Trophoblast cell (in vitro differentiated cells and primary cell): ENCODE measurements around the gene STK16.

Source experiments
- DNase-seq, 2 donors: peaks; one replicate each; pipeline ENCODE4 v3.0.0-alpha.2; 2016
- H2AFZ ChIP-seq: 2 replicates; pipeline ENCODE4 v1.6.1; 2013; ENCODE audit warnings: low read length, moderate library complexity, mild to moderate bottlenecking; ENCODE audit not compliant: insufficient read depth, poor library complexity
- H2AK5ac ChIP-seq: 2 replicates; pipeline ENCODE4 v1.6.1; 2013; ENCODE audit warnings: mild to moderate bottlenecking, low read length
- H2BK120ac ChIP-seq: 2 replicates; pipeline ENCODE4 v1.6.1; 2013; ENCODE audit warnings: low read length, mild to moderate bottlenecking, moderate library complexity; ENCODE audit not compliant: insufficient read depth, poor library complexity
- H2BK12ac ChIP-seq: 2 replicates; pipeline ENCODE4 v1.6.1; 2013; ENCODE audit warnings: mild to moderate bottlenecking, low read length, moderate library complexity
- H2BK5ac ChIP-seq: 2 replicates; pipeline ENCODE4 v1.6.1; 2013; ENCODE audit warnings: low read length, low read depth, moderate library complexity, mild to moderate bottlenecking; ENCODE audit not compliant: poor library complexity
- H3K14ac ChIP-seq: 2 replicates; pipeline ENCODE4 v1.6.1; 2013; ENCODE audit warnings: mild to moderate bottlenecking, low read length
- H3K18ac ChIP-seq: 2 replicates; pipeline ENCODE4 v1.6.1; 2013; ENCODE audit warnings: mild to moderate bottlenecking, low read length
- H3K23ac ChIP-seq: 2 replicates; pipeline ENCODE4 v1.6.1; 2013; ENCODE audit warnings: low read length
- H3K27ac ChIP-seq: 2 replicates; pipeline ENCODE4 v1.5.1; 2013; ENCODE audit warnings: low read depth, mild to moderate bottlenecking, inconsistent platforms, low read length, moderate library complexity
- H3K27me3 ChIP-seq: 2 replicates; pipeline ENCODE4 v1.6.1; 2013; ENCODE audit warnings: inconsistent platforms, mild to moderate bottlenecking, low read length, moderate library complexity; ENCODE audit not compliant: insufficient read depth
- H3K36me3 ChIP-seq, 2 experiments: 1 replicate in 1 of 2; 2 replicates in 1 of 2; pipeline ENCODE4 v1.6.1; 2013; ENCODE audit warnings: low read length in 2 of 2, mild to moderate bottlenecking in 2 of 2, moderate library complexity in 1 of 2; ENCODE audit not compliant: insufficient read depth in 2 of 2, control insufficient read depth in 1 of 2
- H3K4ac ChIP-seq: 2 replicates; pipeline ENCODE4 v1.6.1; 2013; ENCODE audit warnings: low read depth, mild to moderate bottlenecking, low read length, moderate library complexity
- H3K4me1 ChIP-seq, 2 experiments: 1 replicate in 1 of 2; 2 replicates in 1 of 2; pipeline ENCODE4 v1.6.1; 2013; ENCODE audit warnings: low read length in 2 of 2, mild to moderate bottlenecking in 2 of 2, moderate library complexity in 1 of 2; ENCODE audit not compliant: insufficient read depth in 2 of 2, control insufficient read depth in 1 of 2
- H3K4me2 ChIP-seq: 2 replicates; pipeline ENCODE4 v1.6.1; 2013; ENCODE audit warnings: inconsistent platforms, mild to moderate bottlenecking, low read length, moderate library complexity
- H3K4me3 ChIP-seq: 2 replicates; pipeline ENCODE4 v1.5.1; 2013; ENCODE audit warnings: mild to moderate bottlenecking, low read depth, low read length, inconsistent platforms
- H3K79me1 ChIP-seq: one replicate; pipeline ENCODE4 v1.6.1; 2013; ENCODE audit warnings: low read length
- H3K79me2 ChIP-seq: 2 replicates; pipeline ENCODE4 v1.6.1; 2013; ENCODE audit warnings: low read length, mild to moderate bottlenecking; ENCODE audit not compliant: control insufficient read depth, insufficient read depth, poor library complexity
- H3K9ac ChIP-seq: 2 replicates; pipeline ENCODE4 v1.6.1; 2013; ENCODE audit warnings: mild to moderate bottlenecking, low read length
- H3K9me3 ChIP-seq: 2 replicates; pipeline ENCODE4 v1.6.1; 2013; ENCODE audit warnings: low read depth, mild to moderate bottlenecking, control low read depth, inconsistent platforms, low read length; ENCODE audit not compliant: insufficient read depth
- H4K12ac ChIP-seq: 2 replicates; pipeline ENCODE4 v1.6.1; 2013; ENCODE audit warnings: low read depth, mild to moderate bottlenecking, low read length, moderate library complexity
- H4K8ac ChIP-seq: 2 replicates; pipeline ENCODE4 v1.6.1; 2013; ENCODE audit warnings: low read depth, mild to moderate bottlenecking, low read length, moderate library complexity
- H4K91ac ChIP-seq: one replicate; pipeline ENCODE4 v1.6.1; 2013; ENCODE audit warnings: low read depth, mild to moderate bottlenecking, low read length, moderate library complexity
- WGBS: extraction: QIAGEN DNeasy Blood & Tissue Kit; methylation state at CpG from one replicate; pipeline ENCODE4 v1.1.7; 2013; ENCODE audit warnings: missing lambda C conversion rate; ENCODE audit not compliant: insufficient read length, insufficient coverage; ENCODE audit errors: extremely low coverage; 5-methylcytosine and 5-hydroxymethylcytosine counted together

The STK16 gene

DNA sequence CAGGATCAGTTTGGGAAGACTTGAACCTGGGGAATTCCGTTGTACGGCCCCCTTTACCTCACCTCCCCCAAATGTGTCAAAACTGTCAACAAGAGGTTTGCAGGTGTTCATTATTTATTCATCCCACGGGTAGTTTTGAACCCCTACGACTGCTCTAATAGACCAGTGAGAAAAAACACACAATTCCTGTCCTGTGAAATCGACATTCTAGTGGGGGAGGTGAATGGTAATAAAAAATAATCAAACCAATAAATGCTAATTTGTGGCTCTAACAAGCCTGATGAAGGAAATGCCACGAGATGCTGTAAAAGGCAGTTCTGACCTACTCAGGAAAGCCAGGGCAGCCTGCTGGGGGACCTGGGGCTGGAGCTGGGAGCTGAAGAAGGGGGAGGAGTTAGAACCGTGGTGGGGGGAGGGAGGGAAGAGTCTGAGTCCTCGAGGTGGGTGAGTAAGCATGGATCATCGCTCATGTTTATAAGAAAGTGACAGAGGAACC, 33.4 kb downstream of the STK16 start:
- Histone ChIP-seq H3K79me1 (peaks cover 26% of the 10 kb centered on the region), H3K9me3 (no peaks in the 10 kb centered on the region), H2BK5ac (peak overlapping the region; percentile 7), H3K23ac (no peak overlapping the region), H2BK120ac (peak overlapping the region; percentile 37), H4K12ac (no peak overlapping the region), H3K4me1 (peaks cover 23 to 25% of the 10 kb centered on the region in 2 experiments), H3K27ac (peak overlapping the region; percentile 70), H3K14ac (peak overlapping the region; percentile 5), H3K36me3 (peaks cover 26% of the 10 kb centered on the region in 2 experiments), H3K4me2 (peak overlapping the region; percentile 46), H3K9ac (no peak overlapping the region), H2AFZ (no peak overlapping the region), H2BK12ac (peak overlapping the region; percentile 16), H3K4ac (no peak overlapping the region), H4K8ac (peak overlapping the region; percentile 11), H3K27me3 (no peaks in the 10 kb centered on the region), H4K91ac (peak overlapping the region; percentile 49), H2AK5ac (peak overlapping the region; percentile 5), H3K18ac (no peak overlapping the region), H3K79me2 (peaks cover 8% of the 10 kb centered on the region), H3K4me3 (no peak overlapping the region)
- no peak for DNase-seq
- no CpG with 5 or more reads among the region's 9 CpGs for WGBS

DNA sequence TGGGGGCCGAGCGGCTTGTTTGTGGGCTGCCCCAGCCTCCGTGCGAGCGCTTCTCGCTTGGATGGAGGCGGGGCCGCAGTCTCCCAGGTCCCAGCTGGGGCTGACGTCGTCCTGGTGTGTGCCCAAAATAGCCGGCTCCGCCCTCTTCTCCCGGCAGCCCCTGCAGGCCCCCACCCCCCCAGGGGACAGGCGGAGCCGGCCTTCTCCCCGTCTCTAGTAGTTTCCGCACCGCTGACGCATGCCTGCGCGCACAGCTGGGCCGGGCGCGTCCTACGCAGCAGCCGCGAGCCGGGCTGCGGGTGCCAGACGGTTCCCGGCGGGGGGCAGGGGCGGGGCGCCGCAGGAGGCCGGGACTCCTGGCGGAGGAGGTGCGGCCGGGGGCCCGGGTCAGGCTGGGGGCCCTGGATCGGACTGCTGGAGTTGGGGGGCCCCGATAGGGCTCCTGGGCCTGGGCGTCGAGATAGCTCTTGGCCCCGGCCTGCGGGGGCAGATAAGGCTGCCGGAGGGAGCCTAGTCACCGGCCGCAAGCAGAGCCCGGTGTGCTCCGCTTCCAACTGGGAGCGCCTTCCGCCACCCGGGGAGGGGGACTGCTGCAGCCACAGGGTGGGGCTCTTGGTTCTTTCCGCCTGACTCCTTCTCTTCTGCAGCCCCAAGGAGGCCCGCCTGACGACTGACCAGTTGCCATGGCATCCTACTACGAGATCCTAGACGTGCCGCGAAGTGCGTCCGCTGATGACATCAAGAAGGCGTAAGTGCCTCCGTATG, 34.1 kb downstream of the STK16 start, which contains the start of gene DNAJB2:
DNAJB2 (plus strand) TSS at position 216 of the 765 bp plus-strand sequence; CDS start at position 684, 468 bp downstream.
- Histone ChIP-seq H2BK5ac (peak within 1 kb of the TSS; percentile 89), H4K12ac (peak within 1 kb of the TSS; percentile 91), H2AFZ (peak within 1 kb of the TSS; percentile 58), H4K8ac (peak within 1 kb of the TSS; percentile 76), H3K4ac (peak within 1 kb of the TSS; percentile 11), H3K27ac (peak within 1 kb of the TSS; percentile 92), H3K36me3 (peaks cover 31% of the 10 kb centered on the region in 2 experiments), H3K27me3 (no peaks in the 10 kb centered on the region), H3K18ac (peak within 1 kb of the TSS; percentile 91), H3K23ac (no peak within 1 kb of the TSS), H3K9me3 (no peaks in the 10 kb centered on the region), H3K9ac (peak within 1 kb of the TSS; percentile 11), H3K4me2 (peak within 1 kb of the TSS; percentile 58), H2AK5ac (peak within 1 kb of the TSS; percentile 71), H4K91ac (peak within 1 kb of the TSS; percentile 96), H3K4me1 (peaks cover 17 to 19% of the 10 kb centered on the region in 2 experiments), H2BK120ac (peak within 1 kb of the TSS; percentile 96), H3K79me1 (peaks cover 20% of the 10 kb centered on the region), H3K14ac (peak within 1 kb of the TSS; percentile 91), H3K4me3 (peak within 1 kb of the TSS; percentile 72), H2BK12ac (peak within 1 kb of the TSS; percentile 42), H3K79me2 (peaks cover 6% of the 10 kb centered on the region)
- no CpG with 5 or more reads among the region's 65 CpGs for WGBS
- peak; percentile 99 for DNase-seq

DNA sequence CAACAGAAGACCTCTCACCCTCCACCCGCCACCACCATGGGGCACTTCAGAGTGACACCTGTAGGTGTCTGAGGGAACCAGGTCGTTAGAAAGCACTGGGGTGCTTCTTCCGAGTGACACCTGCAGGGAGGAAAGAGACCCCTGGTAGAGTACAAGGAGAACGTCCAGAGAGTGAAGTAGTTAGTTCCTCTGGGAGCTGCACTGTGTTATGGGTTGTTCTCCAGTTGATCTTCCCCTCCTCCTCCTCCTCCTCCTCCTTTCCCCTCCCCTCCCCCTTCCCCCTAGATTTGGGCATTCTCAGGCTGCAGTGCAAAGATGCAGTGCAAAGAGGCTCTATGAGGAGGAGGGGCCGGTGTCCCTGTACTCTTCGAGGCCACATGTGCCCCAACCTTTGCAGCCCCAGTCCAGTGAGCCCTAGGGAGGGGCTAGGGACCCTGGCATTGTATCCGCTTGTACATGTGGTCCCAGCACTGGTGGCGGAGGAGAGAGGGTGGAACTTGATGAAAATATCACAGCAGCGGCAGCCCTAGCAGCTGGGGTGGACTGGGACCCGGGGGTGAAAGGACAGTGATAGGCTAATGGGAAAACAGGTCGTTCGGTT, 34.7 kb downstream of the STK16 start:
- H3K36me3 ChIP-seq, result peaks cover 38% of the 10 kb centered on the region in 2 experiments
- H2BK120ac ChIP-seq, result no peak overlapping the region
- H3K9me3 ChIP-seq, result no peaks in the 10 kb centered on the region
- WGBS, result no CpG with 5 or more reads among the region's 12 CpGs
- H2AK5ac ChIP-seq, result peak overlapping the region; percentile 71
- no peaks in the 10 kb centered on the region for H3K27me3 ChIP-seq
- H3K79me1 ChIP-seq, result peaks cover 18% of the 10 kb centered on the region
- H3K27ac ChIP-seq, result no peak overlapping the region
- H2AFZ ChIP-seq, result peak overlapping the region; percentile 58
- H3K4me1 ChIP-seq, result peaks cover 13 to 16% of the 10 kb centered on the region in 2 experiments
- peak overlapping the region; percentile 91 for H4K12ac ChIP-seq
- peak overlapping the region; percentile 16 for H2BK5ac ChIP-seq
- peak overlapping the region; percentile 91 for H3K18ac ChIP-seq
- H3K4ac ChIP-seq, result peak overlapping the region; percentile 11
- H3K4me3 ChIP-seq, result peak overlapping the region; percentile 72
- no peak overlapping the region for H3K23ac ChIP-seq
- no peak overlapping the region for H3K9ac ChIP-seq
- peak overlapping the region; percentile 58 for H3K4me2 ChIP-seq
- H3K79me2 ChIP-seq, result peaks cover 5% of the 10 kb centered on the region
- peak overlapping the region; percentile 76 for H4K8ac ChIP-seq
- peak overlapping the region; percentile 91 for H3K14ac ChIP-seq
- DNase-seq, result no peak
- H2BK12ac ChIP-seq, result peak overlapping the region; percentile 42
- peak overlapping the region; percentile 96 for H4K91ac ChIP-seq

DNA sequence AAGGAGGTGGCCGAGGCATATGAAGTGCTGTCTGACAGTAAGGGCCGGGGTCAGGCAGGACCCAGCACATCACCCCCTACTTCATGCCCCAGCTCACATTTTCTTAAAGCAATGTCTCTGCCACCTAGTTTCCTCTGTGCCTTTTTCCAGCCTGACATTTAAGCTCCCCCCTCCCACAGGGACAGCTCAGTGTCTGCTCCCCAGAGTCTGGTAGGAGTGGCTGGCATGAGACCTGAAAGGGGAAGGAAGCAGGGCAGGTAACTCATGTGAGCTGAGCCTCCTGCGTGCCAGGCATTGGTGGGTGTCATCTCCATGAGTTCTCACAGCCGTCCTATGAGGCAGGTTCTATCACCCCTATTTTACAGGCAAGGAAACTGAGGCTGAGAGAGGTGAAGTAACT, 35.4 kb downstream of the STK16 start:
- H3K23ac ChIP-seq, result no peak overlapping the region
- peaks cover 38 to 44% of the 10 kb centered on the region in 2 experiments for H3K36me3 ChIP-seq
- H3K4me3 ChIP-seq, result no peak overlapping the region
- no peaks in the 10 kb centered on the region for H3K9me3 ChIP-seq
- H2AFZ ChIP-seq, result no peak overlapping the region
- H4K8ac ChIP-seq, result no peak overlapping the region
- H3K4ac ChIP-seq, result no peak overlapping the region
- no peak overlapping the region for H3K9ac ChIP-seq
- no peak overlapping the region for H2BK120ac ChIP-seq
- H3K14ac ChIP-seq, result no peak overlapping the region
- no peak for DNase-seq
- no peak overlapping the region for H4K91ac ChIP-seq
- H3K79me1 ChIP-seq, result peaks cover 18% of the 10 kb centered on the region
- no peak overlapping the region for H4K12ac ChIP-seq
- no peak overlapping the region for H3K4me2 ChIP-seq
- H3K27me3 ChIP-seq, result no peaks in the 10 kb centered on the region
- H3K27ac ChIP-seq, result no peak overlapping the region
- no CpG with 5 or more reads among the region's 4 CpGs for WGBS
- H3K18ac ChIP-seq, result no peak overlapping the region
- no peak overlapping the region for H2BK12ac ChIP-seq
- peaks cover 5% of the 10 kb centered on the region for H3K79me2 ChIP-seq
- no peak overlapping the region for H2BK5ac ChIP-seq
- peaks cover 13 to 18% of the 10 kb centered on the region in 2 experiments for H3K4me1 ChIP-seq
- H2AK5ac ChIP-seq, result peak overlapping the region; percentile 7
